HCT116 (cell line): Measurements from ENCODE around the gene HIVEP3. TPM values are rescaled to one million over a fixed set of nuclear protein-coding genes. Genes with fewer than 3 reads are reported as not detected.

ENCODE experiments used
- ATAC-seq: fragments of 200-7000 bp; cut with Tn5 transposase; 2 replicates; pipeline ENCODE4 v1.9.1; 2020; ENCODE audit warnings: mild to moderate bottlenecking, moderate library complexity
- BruUV-seq: library from RNA; stranded (reverse); fragments of 400-500 nt; replicated peaks from 2 replicates; lab custom pipeline; 2021; lab: Mats Ljungman, UMichigan
- CTCF ChIA-PET: fragments of 300-600 bp; sonication (Branson Sonifier 250); formaldehyde crosslinking; loops from one replicate; lab custom pipeline; 2021; ENCODE audit warnings: antibody characterized with exemption; lab: Charles Lee
- POLR2A ChIA-PET: fragments of 300-600, 350-600 bp; sonication (Branson Sonifier 250); formaldehyde crosslinking; loops from one replicate; lab custom pipeline; 2021; ENCODE audit warnings: antibody characterized with exemption; lab: Charles Lee
- RAD21 ChIA-PET, 2 experiments: fragments of 300-600 bp; sonication (Branson Sonifier 250); formaldehyde crosslinking; loops; one replicate each; lab custom pipeline; 2023; ENCODE audit warnings: low total read pairs in 2 of 2; ENCODE audit not compliant: uncharacterized antibody in 2 of 2, unreplicated experiment in 2 of 2, low non-redundant PET in 1 of 2; lab: Charles Lee
- DNase-seq: peaks from one replicate; pipeline ENCODE4 v3.0.0-alpha.2; 2010; ENCODE audit warnings: low read depth, low spot score
- H2AFZ ChIP-seq: fragments of 200-600 bp; shearing (Covaris generic), sonication (generic); 2 replicates; pipeline ENCODE4 v1.6.1; 2017; ENCODE audit warnings: low read depth, mixed run types, mixed read lengths, antibody characterized with exemption, low read length; ENCODE audit not compliant: poor library complexity, severe bottlenecking
- H3K27ac ChIP-seq: 2 replicates; pipeline ENCODE4 v1.5.1; 2012; ENCODE audit warnings: low read depth, low read length
- H3K27me3 ChIP-seq: fragments of 200-600 bp; sonication (generic); 2 replicates; pipeline ENCODE4 v1.6.1; 2016; ENCODE audit warnings: mixed run types, low read length, mixed read lengths; ENCODE audit not compliant: insufficient read depth
- H3K36me3 ChIP-seq, 2 experiments: fragments of 200-500 bp in 1 of 2; fragments of 200-600 bp in 1 of 2; sonication (Bioruptor generic) in 1 of 2; sonication (generic) in 1 of 2; 2 replicates each; pipeline versions ENCODE4 v1.5.1 to v1.6.1; 2014 to 2016; ENCODE audit warnings: low read length in 2 of 2, inconsistent platforms in 1 of 2, mixed read lengths in 1 of 2, mixed run types in 1 of 2; ENCODE audit not compliant: insufficient read depth in 2 of 2, control insufficient read depth in 1 of 2
- H3K4me1 ChIP-seq, 2 experiments: fragments of 200-600 bp in 1 of 2; sonication (generic) in 1 of 2; 2 replicates each; pipeline versions ENCODE4 v1.5.1 to v1.6.1; 2012 to 2017; ENCODE audit warnings: low read length in 2 of 2, inconsistent platforms in 1 of 2, mild to moderate bottlenecking in 1 of 2, mixed read lengths in 1 of 2, mixed run types in 1 of 2, moderate library complexity in 1 of 2; ENCODE audit not compliant: insufficient read depth in 2 of 2, control insufficient read depth in 1 of 2
- H3K4me2 ChIP-seq: fragments of 200-600 bp; sonication (generic); 2 replicates; pipeline ENCODE4 v1.6.1; 2017; ENCODE audit warnings: mixed run types, low read length, mixed read lengths
- H3K4me3 ChIP-seq, 2 experiments: fragments of 200-600 bp in 1 of 2; sonication (generic) in 1 of 2; replicated peaks in 1 of 2; 2 replicates each; pipeline ENCODE4 v1.5.1; 2011 to 2016; ENCODE audit warnings: low read length in 2 of 2, control low read depth in 1 of 2, low read depth in 1 of 2, mild to moderate bottlenecking in 1 of 2, mixed read lengths in 1 of 2, mixed run types in 1 of 2
- H3K79me2 ChIP-seq: fragments of 200-600 bp; sonication (generic); 2 replicates; pipeline ENCODE4 v1.6.1; 2017; ENCODE audit warnings: mild to moderate bottlenecking, mixed run types, low read length, moderate library complexity, mixed read lengths; ENCODE audit not compliant: insufficient read depth
- H3K9ac ChIP-seq: fragments of 200-600 bp; sonication (generic); 2 replicates; pipeline ENCODE4 v1.6.1; 2016; ENCODE audit warnings: low read length, mixed read lengths
- H3K9me2 ChIP-seq: fragments of 200-600 bp; sonication (generic), shearing (Covaris generic); 2 replicates; pipeline ENCODE4 v1.6.1; 2017; ENCODE audit warnings: mixed run types, mild to moderate bottlenecking, moderate library complexity; ENCODE audit not compliant: insufficient read depth
- H3K9me3 ChIP-seq, 2 experiments: fragments of 200-500 bp in 1 of 2; fragments of 200-600 bp in 1 of 2; sonication (Bioruptor generic) in 1 of 2; sonication (generic) in 1 of 2; 2 replicates each; pipeline ENCODE4 v1.6.1; 2014 to 2017; ENCODE audit warnings: low read length in 2 of 2, mixed read lengths in 2 of 2, inconsistent platforms in 1 of 2, low read depth in 1 of 2, mild to moderate bottlenecking in 1 of 2, mixed run types in 1 of 2, moderate library complexity in 1 of 2; ENCODE audit not compliant: control insufficient read depth in 1 of 2, insufficient read depth in 1 of 2
- H4K20me1 ChIP-seq: fragments of 200-600 bp; sonication (generic), shearing (Covaris generic); 2 replicates; pipeline ENCODE4 v1.6.1; 2017; ENCODE audit warnings: mixed run types, mild to moderate bottlenecking, moderate library complexity; ENCODE audit not compliant: insufficient read depth
- CEBPB ChIP-seq: IDR thresholded peaks from 2 replicates; pipeline ENCODE4 v1.6.1; 2012; ENCODE audit warnings: low read depth
- JUND ChIP-seq: IDR thresholded peaks from 2 replicates; pipeline ENCODE4 v1.6.1; 2012
- SP1 ChIP-seq: IDR thresholded peaks from 2 replicates; pipeline ENCODE4 v1.6.1; 2012; ENCODE audit warnings: low read depth
- SRF ChIP-seq: IDR thresholded peaks from 2 replicates; pipeline ENCODE4 v1.6.1; 2012; ENCODE audit warnings: low read depth
- TCF7L2 ChIP-seq: IDR thresholded peaks from 2 replicates; pipeline ENCODE4 v1.7.0; 2011; ENCODE audit warnings: borderline replicate concordance, inconsistent platforms; ENCODE audit not compliant: insufficient read depth, insufficient read length; ENCODE audit errors: extremely low read depth
- ZFX ChIP-seq: fragments of 450-650 bp; IDR thresholded peaks from 2 replicates; pipeline ENCODE4 v1.6.1; 2017
- intact Hi-C: fragments of 100-400 bp; cut with micrococcal nuclease; formaldehyde crosslinking; loops from 2 replicates; pipeline ENCODE4 v1.10.0; 2022
- total RNA-seq: library from RNA; stranded (reverse); gene quantifications from one replicate; pipeline ENCODE4 v1.2.1, GENCODE V29; 2021; ENCODE audit not compliant: unreplicated experiment

The HIVEP3 gene
- total RNA-seq, 1 experiment from 2014 or later: 7.1 TPM

GRCh38 chr1:41773842-41774241 lies 144.9 kb downstream of the HIVEP3 start:
- ATAC-seq (no peak), DNase-seq (no peak)
- Histone ChIP-seq H2AFZ (no peak overlapping the region), H3K27ac (no peak overlapping the region), H3K9me3 (no peaks in the 10 kb centered on the region), H4K20me1 (no peaks in the 10 kb centered on the region), H3K79me2 (no peaks in the 10 kb centered on the region), H3K4me3 (no peak overlapping the region), H3K9me2 (no peaks in the 10 kb centered on the region), H3K4me1 (0 out of 4 replicates have a peak, but pooled peaks cover 0 to 3% of the 10 kb centered on the region in 2 experiments), H3K27me3 (no peaks in the 10 kb centered on the region), H3K4me2 (no peak overlapping the region), H3K9ac (no peak overlapping the region), H3K36me3 (no peaks in the 10 kb centered on the region)
- POLR2A ChIA-PET: no interaction called here
- CTCF ChIA-PET: no interaction called here
- intact Hi-C loops: no loop called here
- TF ChIP-seq SRF: no peak
- no peak for TF ChIP-seq SP1
- no peak for TF ChIP-seq TCF7L2
- no peak for TF ChIP-seq ZFX
- TF ChIP-seq JUND: no peak
- RAD21 ChIA-PET: no interaction called here
- no TSS peak for BruUV-seq

- H3K36me3 ChIP-seq: no peaks in the 10 kb centered on the region
- no peak overlapping the region for H3K4me3 ChIP-seq
- no peak overlapping the region for H3K4me2 ChIP-seq
- H3K9me2 ChIP-seq: no peaks in the 10 kb centered on the region
- TF ChIP-seq ZFX (0 out of 2 replicates have a peak, but pooled peaks have one; percentile 10), CEBPB (no peak)
- ChIA-PET RAD21 (interaction anchor here in 1 of 2 experiments (0.5 kb wide), 1 partner anchor 14 kb away, joined by 3 read pairs; no protein-coding TSS in a partner anchor), POLR2A (no interaction called here), CTCF (no interaction called here)
- no peaks in the 10 kb centered on the region for H3K27me3 ChIP-seq
- ATAC-seq: no peak
- H3K9ac ChIP-seq: no peak overlapping the region
- H3K4me1 ChIP-seq: 0 out of 4 replicates have a peak, but pooled peaks cover 0 to 3% of the 10 kb centered on the region in 2 experiments
- no TSS peak for BruUV-seq
- H2AFZ ChIP-seq: no peak overlapping the region
- no peaks in the 10 kb centered on the region for H4K20me1 ChIP-seq
- H3K9me3 ChIP-seq: no peaks in the 10 kb centered on the region
- H3K27ac ChIP-seq: no peak overlapping the region
- DNase-seq: no peak
- intact Hi-C loops: no loop called here
- H3K79me2 ChIP-seq: no peaks in the 10 kb centered on the region
Measured at GRCh38 chr1:41773144-41773591, 145.6 kb downstream of the HIVEP3 start.
